D341Med (cell line): ENCODE results near the gene CAPN5.

ENCODE experiments used
- DNase-seq: peaks from one replicate; pipeline ENCODE4 v3.0.0; 2012; ENCODE audit warnings: low spot score

CAPN5 gene

DNA sequence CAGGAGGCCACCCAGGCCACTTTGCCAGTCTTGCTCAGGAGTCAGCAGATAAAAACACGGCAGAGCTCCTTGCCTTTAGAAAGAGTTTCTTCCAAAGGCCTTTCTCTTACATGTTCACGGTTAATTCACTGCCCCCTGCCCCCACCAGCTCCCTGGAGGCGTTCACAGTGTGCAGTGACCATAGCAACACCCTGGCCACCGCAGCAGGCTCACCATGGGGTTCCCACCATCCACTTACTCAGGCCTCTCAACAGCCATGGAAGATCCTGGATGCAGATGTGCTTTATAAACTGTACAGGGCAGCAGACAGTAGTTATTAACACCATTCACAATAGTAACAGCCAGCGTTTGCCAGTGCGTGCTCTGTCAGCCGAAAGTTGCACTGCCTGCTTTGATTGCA is 50.7 kb downstream of the CAPN5 start:
- DNase-seq: no peak

DNA sequence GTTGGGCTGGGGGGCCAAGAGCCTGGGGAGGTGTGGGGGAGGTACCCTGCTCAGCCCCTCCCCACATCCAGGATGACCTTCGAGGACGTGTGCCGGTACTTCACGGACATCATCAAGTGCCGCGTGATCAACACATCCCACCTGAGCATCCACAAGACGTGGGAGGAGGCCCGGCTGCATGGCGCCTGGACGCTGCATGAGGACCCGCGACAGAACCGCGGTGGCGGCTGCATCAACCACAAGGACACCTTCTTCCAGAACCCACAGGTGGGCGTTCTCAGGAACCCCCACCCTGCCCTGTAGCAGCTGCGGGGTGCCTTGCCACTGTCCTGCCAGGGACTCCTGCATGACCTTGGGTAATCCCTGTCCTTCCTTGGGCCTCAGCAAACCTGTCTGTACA is 51.3 kb downstream of the CAPN5 start:
- DNase-seq: no peak

DNA sequence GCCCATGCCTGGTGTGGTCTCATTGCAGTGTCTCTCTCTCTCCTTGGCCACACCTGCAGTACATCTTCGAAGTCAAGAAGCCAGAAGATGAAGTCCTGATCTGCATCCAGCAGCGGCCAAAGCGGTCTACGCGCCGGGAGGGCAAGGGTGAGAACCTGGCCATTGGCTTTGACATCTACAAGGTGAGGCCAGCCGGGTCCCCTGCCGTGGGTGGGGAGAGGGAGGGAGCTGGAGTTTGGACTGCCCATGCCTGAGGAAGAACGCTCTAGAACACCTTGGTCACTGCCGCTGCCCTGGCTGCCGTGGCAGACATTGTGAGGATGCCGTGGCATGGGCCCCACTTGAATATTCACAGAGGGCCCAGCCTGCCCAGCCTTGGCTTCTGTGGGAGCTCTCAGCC is 52.2 kb downstream of the CAPN5 start:
- DNase-seq: no peak

DNA sequence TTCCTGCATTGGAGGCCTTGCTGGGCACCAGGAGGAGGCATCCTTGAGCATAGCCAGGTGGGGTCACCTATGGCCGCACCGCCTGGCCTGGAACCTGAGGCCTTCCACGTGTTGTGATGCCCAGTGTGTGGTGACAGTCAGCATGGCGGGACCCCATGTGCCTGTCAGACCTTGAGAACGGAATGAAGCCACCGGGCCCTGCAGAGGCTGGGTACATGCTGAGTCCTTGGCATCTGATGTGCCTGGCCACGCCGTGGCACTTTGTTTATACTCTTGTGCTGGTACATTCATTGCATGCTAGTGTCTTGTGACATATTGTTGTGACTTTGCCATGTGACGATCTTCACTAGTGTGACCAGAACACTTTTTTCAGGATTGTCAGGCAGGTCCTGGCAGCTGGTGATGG is 52.8 kb downstream of the CAPN5 start:
- no peak for DNase-seq

DNA sequence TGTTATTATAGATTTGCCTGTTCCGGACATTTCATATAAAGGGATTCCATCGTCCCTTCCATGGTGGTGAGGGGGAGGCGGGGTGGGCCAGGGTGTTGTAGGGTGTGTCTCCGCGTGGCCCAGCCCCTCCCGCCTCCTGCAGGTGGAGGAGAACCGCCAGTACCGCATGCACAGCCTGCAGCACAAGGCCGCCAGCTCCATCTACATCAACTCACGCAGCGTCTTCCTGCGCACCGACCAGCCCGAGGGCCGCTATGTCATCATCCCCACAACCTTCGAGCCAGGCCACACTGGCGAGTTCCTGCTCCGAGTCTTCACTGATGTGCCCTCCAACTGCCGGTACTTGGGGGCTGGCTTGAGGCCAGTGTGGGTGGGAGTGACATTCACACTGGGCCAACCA is 53.8 kb downstream of the CAPN5 start:
- no peak for DNase-seq

DNA sequence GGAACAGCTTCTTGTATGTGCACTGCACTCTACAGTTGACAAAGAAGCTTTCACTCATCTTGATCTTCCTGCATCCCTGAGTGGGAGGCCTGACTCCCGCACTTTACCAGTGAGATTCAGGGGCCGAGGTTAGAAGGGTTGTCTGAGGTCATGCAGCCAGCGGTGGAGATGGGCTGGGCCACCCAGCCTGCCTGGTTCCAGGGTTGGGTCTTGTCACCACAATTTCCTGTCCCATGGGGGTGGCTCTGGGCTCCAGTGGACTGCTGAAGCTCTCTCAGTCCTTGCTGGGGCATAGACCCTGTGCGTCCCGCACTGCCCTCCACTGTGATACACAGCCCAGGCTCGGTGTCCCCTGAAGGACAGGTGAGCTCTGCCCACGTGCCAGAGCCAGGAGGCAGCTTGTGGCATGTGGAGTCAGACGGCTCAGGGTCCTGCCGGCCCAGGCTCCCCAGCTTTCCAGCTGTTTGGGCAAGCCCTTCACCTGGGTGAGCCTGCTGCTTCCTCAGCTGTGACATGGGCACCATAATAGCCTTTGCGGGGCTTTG is 54.4 kb downstream of the CAPN5 start:
- no peak for DNase-seq

DNA sequence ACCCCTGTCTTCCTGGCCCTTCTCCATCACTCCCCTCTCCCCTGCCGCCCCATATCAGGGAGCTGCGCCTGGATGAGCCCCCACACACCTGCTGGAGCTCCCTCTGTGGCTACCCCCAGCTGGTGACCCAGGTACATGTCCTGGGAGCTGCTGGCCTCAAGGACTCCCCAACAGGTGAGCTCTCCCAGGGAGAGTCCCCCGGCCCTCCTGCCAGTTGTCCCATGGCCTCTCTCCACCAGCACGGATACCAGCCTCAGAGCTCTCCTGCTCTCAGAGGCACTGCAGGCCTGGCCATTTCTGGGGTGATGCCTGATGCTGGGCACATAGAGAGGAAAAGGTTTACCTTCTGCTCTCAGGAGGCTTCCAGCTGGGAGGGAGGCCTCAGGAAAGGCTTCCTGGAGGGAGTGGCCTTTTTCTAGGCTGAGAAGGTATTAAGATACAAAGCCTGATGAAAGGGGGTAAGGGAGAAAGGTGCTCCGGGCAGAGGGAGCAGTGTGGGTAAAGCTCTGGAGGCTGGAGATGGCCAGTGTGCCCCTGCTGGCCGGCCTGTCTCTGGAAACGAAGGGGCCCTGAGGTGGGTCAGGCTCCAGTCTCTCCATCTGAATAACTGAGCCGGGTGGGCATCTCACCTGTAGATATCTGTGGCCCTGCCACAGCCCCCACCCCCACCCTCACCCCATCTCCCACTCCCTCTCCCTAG is 55.3 kb downstream of the CAPN5 start:
- DNase-seq: no peak

DNA sequence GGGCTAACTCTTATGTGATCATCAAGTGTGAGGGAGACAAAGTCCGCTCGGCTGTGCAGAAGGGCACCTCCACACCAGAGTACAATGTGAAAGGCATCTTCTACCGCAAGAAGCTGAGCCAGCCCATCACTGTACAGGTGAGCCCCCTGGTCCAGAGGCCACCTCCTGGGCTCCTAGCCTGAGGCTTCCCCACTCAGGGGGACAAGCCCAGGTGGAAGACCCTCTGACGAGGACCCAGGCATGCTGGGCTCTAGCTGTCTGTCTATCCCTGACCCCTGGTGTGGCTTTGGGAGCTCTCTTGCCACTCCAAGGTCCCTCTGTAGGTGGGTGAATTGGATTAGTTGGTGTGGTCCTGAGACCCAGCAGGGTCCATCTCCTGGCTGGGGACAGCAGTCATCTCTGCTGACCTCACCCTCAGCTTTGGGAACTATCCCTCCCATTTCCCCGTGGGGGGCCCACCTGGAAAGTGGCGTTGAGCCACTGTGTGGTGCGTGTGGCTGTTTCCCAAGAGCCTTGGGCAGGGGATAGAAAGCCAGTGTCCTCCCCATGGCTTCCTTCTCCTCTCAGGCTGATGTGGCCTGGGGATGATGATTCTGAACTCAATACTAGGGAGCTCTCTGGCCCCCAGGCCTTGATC is 55.9 kb downstream of the CAPN5 start:
- DNase-seq: no peak

DNA sequence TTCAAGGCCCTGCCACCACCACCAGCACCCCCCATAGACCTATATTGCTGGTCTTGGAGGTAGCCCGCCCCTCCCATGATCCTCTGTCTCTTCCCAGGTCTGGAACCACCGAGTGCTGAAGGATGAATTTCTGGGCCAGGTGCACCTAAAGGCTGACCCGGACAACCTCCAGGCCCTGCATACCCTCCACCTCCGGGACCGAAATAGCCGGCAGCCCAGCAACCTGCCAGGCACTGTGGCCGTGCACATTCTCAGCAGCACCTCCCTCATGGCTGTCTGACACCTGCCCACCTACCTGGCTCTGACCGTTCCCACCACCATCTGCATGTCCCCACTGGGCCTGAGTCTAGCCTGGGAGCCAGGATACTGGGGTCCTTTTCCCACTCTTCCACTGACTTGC is 56.8 kb downstream of the CAPN5 start:
- DNase-seq: no peak

DNA sequence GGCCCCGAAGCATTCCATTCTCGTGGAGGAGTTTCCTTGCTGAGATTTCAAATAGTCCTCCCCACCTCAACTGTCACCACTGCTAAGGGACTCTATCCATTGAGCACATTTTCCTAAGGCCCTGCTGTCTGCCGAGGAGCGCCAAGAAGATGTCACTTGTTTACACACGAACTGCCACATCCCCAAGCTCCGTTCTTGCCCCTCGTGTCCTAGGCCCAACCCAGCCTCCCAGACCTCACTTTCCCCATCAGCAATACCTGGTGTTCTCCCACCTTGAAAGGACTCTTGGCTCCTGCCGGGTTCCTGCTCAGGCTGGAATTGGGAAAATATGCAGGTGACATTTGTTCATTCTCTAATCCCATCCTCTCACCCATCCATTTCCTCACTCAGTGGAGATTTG is 57.3 kb downstream of the CAPN5 start:
- no peak for DNase-seq

DNA sequence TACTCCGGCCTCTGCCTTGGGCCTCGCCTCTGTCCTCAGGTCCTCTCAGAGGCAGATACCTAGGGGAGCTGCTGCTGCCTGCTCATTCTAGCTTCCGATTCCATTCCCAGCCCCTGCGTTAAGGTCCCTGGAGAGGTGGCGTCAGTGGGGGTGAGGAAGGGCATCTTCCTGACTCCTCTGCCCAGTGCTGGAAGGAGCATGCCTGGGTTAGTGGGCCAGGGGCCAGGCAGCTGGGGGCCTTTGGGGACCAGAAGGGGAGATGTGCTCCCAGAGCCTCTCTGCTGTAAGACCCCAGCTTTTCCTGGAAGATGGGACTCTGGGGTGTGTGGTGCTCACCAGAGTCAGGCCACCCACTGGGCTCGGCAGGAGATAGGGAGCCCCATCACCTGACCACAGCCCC is 57.7 kb downstream of the CAPN5 start:
- DNase-seq: no peak

DNA sequence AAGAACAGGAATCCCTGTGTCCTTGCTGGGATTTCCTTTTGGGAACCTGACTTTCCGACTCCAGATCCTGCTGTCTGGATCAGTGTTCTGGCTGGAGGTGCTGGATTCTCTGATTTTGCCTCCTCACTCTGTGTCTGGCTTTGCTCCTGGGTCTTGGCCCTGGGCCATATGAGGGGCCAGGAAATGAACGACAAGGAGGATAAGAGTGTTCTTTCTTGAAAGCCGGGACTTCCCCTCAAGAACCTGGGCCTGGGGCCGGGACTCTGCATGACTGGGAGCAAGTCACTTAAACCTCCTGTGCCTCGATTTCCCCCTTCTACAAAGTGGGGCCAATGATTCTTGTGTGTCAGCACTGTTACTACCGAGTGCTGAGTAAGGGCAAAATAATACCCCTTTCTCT is 58.4 kb downstream of the CAPN5 start:
- DNase-seq: no peak

DNA sequence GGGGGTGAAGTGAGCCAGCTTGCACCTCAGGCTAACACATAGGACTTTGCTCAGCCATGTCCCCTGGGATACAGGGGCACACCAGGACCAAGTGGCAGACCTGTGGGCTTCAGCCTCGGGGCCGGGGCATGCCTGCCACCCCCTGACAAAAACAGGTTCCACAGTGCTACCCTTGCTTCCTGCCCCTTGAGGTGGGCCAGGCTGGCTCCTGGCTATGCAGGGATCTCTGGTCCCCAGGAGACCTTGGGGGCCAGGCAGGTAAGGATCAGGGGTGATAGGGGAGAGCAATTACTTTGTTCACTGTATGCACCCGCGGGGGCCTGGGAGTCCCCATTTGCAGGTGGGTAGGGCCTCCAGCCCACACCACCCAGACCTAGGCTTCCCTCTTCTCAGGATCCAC is 58.9 kb downstream of the CAPN5 start:
- DNase-seq: no peak

DNA sequence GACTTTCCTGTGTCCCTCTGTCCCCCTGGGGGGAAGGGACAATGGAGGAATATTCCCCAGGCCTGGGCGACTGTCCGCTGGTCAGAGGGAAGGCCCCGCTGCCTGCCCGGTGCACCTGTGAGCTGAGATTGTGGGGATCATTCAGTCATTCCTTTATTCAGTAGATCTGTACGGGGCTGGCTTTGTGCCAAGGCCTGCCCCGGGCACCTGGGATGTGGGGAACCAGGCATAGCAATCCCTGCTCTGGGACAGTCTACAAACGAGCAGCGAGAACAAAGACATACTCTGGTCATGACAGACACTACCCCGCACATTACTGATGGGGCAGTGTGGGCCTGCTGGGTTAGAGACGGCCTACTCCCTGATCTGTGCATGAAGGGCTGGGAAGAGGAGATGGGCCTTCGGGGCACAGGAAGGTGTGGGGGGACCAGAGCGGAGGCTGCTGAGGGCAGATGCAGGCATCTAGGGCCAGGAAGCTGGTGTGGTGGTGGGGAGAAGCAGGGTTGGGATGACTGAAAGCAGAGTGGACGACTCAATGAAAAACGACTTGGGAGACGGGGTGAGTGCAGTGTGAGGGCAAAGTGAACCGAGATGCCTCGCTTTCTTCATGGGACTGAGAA is 59.5 kb downstream of the CAPN5 start:
- no peak for DNase-seq

DNA sequence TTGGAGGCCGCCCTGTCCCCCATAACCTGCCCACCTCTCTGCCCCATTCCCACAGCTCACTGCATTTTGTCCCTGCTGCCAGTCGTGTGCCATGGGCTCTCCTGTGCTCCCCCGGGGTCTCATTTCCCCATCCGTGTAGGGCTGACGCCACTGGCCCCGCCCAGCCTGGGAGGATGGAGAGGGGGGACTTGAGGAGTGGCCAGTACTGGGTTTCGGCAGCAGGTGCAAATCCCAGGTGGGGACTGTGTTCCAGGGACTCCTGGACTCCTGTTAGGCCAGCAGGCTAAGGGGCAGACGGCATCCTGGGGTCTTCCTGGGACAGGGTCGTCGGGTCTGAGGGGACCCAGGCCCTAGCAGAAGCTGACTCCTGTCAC is 60.1 kb downstream of the CAPN5 start:
- no peak for DNase-seq

DNA sequence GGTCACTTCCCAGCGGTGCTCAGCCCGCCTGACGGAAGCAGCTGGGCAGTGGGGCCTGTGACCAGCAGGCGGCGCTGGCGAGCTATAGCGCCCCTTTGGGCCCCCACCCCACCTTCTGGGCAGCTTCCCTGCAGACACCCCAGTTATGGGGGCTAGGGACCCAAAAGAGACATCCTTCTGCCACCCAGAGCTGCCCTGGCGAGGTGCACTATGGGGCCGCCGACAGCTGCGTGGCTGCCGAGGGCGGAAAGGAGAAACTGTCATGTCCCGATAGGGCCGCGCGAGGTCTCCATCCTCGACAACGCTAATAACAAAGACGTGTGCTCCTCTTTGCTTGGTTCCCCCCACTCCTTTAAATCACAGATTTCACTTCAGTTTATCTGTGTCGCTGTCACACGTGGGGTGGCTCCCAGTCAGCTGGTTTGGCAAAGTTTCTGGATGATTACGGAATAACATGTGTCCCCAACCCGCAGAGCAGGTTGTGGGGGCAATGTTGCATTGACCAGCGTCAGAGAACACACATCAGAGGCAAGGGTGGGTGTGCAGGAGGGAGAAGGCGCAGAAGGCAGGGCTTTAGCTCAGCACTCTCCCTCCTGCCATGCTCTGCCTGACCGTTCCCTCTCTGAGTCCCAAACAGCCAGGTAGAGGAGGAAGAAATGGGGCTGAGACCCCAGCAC is 60.6 kb downstream of the CAPN5 start:
- peak; percentile 87 for DNase-seq

DNA sequence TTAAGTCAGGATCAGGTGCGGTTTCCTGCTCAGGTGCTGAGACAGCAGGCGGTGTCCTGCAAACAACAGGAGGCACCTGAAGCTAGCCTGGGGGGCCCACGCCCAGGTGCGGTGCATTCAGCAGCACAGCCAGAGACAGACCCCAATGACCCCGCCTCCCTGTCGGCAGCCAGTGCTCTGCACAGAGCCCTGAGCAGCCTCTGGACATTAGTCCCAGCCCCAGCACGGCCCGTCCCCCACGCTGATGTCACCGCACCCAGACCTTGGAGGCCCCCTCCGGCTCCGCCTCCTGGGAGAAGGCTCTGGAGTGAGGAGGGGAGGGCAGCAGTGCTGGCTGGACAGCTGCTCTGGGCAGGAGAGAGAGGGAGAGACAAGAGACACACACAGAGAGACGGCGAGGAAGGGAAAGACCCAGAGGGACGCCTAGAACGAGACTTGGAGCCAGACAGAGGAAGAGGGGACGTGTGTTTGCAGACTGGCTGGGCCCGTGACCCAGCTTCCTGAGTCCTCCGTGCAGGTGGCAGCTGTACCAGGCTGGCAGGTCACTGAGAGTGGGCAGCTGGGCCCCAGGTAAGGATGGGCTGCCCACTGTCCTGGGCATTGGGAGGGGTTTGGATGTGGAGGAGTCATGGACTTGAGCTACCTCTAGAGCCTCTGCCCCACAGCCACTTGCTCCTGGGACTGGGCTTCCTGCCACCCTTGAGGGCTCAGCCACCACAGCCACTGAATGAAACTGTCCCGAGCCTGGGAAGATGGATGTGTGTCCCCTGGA is 61.3 kb downstream of the CAPN5 start, which contains the start of gene MYO7A:
MYO7A (plus strand) TSS at position 327 of the 772 bp plus-strand sequence. CDS start 2,389 bp downstream, outside the sequence.
- DNase-seq: no peak

DNA sequence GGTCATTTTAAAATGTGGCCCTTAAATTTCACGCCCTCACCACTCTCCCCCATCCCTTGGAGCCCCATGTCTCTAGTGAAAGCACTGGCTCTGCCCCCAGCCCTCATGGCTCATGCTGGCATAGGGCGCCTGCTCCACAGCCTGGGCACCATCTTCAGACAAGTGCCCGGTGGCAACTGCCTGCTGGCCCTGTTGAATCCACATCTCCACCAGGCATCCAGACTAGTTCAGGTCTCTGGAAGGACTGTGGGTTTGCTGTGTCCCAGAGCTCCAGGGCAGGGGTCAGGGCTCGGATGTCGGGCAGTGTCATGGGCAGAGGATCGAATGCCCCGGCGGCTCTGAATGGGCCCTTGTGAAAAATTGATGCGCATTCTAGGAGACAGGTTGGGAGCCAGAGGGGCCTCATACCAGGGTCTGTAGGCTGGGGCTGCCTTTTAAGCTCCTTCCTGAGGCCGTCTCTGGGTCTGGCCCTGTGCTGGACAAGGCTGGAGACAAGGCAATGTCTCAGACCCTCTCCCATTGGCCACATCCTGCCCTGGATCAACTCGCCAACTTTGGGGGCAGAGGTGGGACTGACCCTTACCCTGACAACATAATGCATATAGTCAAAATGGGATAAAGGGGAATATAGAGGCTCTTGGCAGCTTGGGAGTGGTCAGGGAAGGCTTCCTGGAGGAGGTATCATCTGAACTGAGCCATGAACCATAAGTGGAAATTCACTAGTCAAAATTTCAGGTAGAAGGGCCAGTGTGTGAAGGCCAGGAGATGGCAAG is 62.5 kb downstream of the CAPN5 start:
- no peak for DNase-seq

DNA sequence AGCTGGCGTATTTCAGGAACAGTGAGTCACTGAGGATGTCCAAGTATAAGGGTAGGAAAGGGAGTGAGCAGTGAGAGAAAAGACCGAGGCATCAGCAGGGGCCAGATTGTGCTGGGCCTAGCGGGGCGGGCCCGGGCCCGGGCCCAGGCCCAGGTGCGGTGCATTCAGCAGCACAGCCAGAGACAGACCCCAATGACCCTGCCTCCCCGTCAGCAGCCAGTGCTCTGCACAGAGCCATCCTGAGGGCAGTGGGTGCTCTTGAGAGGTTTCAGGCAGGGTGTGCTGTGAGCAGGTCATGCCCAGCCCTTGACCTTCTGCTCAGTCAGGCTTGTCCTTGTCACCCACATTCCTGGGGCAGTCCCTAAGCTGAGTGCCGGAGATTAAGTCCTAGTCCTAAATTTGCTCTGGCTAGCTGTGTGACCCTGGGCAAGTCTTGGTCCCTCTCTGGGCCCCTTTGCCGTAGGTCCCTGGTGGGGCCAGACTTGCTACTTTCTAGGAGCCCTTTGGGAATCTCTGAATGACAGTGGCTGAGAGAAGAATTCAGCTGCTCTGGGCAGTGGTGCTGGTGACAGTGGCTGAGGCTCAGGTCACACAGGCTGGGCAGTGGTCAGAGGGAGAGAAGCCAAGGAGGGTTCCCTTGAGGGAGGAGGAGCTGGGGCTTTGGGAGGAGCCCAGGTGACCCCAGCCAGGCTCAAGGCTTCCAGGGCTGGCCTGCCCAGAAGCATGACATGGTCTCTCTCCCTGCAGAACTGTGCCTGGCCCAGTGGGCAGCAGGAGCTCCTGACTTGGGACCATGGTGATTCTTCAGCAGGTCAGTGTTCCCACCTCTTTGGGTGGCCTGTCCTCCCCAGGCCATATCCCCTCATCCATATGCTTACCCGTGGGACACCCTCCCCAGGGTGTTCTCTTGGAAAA is 63.3 kb downstream of the CAPN5 start:
- DNase-seq: no peak
